Suprapubic skin (tissue), 4 donors: ENCODE data around the gene CRTC3.
"Not testable (repeated sequence)": the region's sequence is repeated elsewhere in the genome, so short reads cannot be mapped to it uniquely, and the experiment has no call there.

Source experiments
- CTCF ChIP-seq, 2 donors: fragments of 200-600 bp in 1 of 2; fragments of 450-650 bp in 1 of 2; sonication (generic) in 1 of 2; IDR thresholded peaks; one replicate each; pipeline ENCODE4 v1.5.1; 2016 to 2019; ENCODE audit warnings: antibody characterized with exemption in 2 of 2, mild to moderate bottlenecking in 1 of 2, moderate library complexity in 1 of 2
- POLR2A ChIP-seq, 2 donors: fragments of 450-650 bp; IDR thresholded peaks; one replicate each; pipeline ENCODE4 v1.6.1; 2017; ENCODE audit warnings: antibody characterized with exemption in 2 of 2, mild to moderate bottlenecking in 2 of 2, moderate library complexity in 2 of 2
- POLR2AphosphoS5 ChIP-seq, 3 donors: sonication (generic); formaldehyde crosslinking; IDR thresholded peaks; one replicate each; pipeline ENCODE4 v1.6.1; 2017; ENCODE audit warnings: antibody characterized with exemption in 3 of 3

- TF ChIP-seq CTCF, POLR2A, POLR2AphosphoS5 (IDR thresholded peaks at IDR 0.05): not testable (repeated sequence)
Measured at GRCh38 chr15:90636993-90637392, 107.3 kb downstream of the CRTC3 start.
